ENCODE data around the gene DCAF6. TPM values are rescaled to one million over a fixed set of nuclear protein-coding genes. Genes with fewer than 3 reads are reported as not detected.
A peak's percentile ranks its signal among the peaks of the same experiment; 100 is the strongest.

The DCAF6 gene
- total RNA-seq, 1 experiment from 2014 or later = 20.4 TPM

- no peak for DNase-seq (ENCODE audit: low spot score)
These were observed 164.0 kb downstream of the DCAF6 start for GRCh38 chr1:168100315-168101002.

DNA sequence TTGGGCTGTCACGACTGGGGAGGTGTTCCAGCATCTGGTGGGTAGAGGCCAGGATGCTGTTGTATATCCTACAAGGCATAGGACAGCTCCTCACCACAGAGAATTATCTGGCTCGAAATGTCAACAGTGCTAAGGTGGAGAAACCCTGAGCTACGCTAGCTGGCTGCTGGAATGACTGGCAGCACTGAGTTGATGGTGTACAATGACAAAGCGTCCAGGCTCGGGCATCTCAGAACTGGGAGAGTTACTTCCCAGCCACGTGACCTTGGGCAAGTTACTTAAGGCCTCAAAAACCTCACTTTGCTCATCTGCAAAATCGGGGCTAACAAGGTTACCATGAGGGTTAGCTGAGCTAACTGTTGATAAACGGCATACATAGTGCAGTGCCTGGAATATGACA, 164.9 kb downstream of the DCAF6 start:
- no peak for DNase-seq (ENCODE audit: low spot score)

DNA sequence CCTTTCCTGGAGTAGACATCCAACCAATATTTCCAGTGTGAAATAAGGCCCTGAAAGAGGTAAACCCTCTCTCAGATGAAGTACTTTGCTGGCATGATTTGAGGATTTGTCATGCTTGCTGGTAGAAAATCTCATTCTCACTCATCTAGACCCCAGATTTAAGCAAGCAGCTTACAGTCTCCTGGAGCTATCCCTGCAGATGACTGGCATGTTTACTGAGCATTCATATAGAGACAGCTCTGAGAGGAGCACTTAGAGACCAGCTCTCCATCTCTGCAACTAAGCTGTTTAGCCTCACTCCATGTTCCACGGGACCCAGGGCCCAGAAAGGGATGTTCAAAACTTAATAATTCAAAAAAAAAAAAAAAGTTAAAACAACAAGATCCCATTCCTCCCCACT, 166.0 kb downstream of the DCAF6 start:
- DNase-seq (ENCODE audit: low spot score) = no peak

- no peak for DNase-seq (ENCODE audit: low spot score)
These were observed 168.1 kb downstream of the DCAF6 start for GRCh38 chr1:168104535-168104934.

DNA sequence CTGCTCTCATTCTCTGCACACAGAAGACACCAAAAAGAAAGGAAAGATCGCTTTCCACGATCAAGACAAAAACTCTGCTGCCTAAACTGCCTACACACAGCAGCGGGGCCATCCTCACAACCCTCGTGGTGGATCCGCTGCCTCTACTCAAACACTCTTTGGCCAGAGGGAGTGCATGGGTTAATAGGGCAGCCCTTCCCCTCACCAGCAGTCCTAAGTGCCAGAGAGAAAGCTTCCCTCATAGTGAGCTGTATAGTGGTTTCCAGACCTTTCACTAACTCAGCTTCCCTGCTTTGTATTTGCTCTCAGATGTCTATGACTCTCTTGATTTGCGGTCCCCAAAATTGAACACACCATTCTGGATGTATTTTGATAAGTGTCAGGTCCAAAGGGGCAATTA, 169.4 kb downstream of the DCAF6 start:
- DNase-seq (ENCODE audit: low spot score) = no peak

DNA sequence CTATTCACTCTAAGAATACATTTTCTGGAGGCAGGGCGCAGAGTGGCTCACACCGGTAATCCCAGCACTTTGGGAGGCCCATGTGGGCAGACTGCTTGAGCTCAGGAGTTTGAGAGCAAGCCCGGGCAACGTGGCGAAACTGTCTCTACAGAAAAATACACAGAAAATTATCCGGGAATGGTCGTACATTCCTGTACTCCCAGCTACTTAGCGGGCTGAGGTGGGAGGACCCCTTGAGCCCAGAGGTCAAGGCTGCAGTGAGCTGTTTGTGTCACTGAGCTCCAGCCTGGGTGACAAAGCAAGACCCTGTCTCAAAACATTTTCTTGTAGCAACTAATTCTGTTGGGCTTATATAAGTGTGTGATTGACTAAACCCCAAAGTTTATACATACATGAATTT, 169.8 kb downstream of the DCAF6 start:
- no peak for DNase-seq (ENCODE audit: low spot score)

GRCh38 chr1:168110896-168111545, 174.5 kb downstream of the DCAF6 start:
- no peak for DNase-seq (ENCODE audit: low spot score)

DNA sequence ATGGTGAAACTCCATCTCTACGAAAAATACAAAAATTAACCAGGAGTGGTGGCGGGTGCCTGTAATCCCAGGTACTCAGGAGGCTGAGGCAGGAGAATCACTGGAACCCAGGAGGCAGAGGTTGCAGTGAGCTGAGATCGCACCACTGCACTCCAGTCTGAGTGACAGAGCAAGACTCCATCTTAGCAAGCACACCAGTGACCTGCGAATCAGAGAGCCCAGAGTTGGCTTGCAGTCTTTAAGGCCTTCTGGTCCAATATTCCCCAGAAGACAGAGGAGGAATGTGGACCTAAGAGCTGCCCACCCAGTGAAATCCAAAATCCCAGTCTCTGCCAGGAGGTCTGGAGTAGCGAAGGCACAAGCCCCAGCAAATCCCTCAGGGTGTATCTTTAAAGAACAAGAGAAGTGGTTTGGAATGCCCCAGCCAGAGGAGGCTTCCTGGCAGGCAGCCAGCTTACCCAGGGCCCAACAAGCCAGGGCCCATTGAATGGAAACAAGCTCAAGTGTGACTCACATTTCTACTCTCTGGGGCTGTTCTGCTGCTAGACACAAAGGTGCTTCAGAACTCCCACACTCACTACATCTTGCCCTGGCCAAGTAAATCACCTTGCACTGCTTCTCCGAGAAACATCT, 176.3 kb downstream of the DCAF6 start:
- peak; percentile 26 for DNase-seq (ENCODE audit: low spot score)

DNA sequence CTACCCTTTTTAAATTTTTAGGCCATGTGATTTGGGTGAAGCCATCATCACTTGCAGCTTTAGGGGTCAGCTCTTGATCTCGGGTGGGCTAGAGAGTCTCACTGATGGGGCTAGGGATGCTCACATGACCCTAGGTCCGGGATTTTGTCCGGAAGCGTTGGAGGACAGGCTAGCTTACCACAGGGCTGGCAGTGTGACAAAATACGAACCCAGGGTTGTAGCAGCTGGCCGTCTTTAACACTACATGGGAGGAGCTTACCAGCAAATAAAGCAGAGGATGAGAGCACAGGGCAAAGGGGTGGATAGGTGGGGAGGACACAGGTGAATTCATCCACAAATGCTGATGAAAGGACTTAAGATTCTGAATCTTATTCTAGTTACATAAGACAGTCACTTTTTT, 178.4 kb downstream of the DCAF6 start:
- DNase-seq (ENCODE audit: low spot score) = no peak

DNA sequence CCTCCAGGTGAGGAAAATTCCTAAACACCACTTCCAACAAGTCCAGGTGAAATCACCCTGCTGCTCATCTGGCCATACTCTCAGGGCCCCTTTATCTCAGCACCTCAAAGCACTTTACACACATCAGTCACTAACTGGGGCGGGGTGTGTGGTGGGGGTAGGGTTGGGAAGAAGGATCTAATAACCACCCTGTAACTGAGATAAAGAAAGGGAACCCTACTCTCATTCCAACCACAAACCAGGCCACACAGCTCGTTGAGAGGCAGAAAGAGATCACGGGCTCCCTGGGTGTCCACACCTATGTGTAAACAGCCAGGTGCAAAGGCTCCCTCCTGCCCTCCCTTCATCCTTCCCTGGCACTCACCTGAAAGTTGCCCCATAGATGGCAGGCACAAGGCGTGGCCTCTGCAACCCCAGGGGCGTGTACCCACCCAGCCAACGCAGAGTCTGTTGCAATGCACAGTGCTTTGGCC, 179.9 kb downstream of the DCAF6 start:
- no peak for DNase-seq (ENCODE audit: low spot score)

DNA sequence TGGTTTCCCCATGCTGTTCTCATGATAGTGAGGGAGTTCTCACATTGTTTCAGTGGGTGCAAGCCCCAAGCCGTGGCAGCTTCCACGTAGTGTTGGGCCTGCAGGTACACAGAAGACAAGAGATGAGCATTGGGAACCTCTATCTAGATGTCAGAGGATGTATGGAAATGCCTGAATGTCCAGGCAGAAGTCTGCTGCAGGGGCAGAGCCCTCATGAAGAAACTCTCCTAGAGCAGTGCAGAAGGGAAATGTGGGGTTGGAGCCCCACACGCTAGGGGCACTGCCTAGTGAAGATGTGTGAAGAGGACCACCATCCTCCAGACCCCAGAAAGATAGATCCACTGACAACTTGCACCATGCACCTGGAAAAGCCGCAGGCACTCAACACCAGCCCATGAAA, 183.3 kb downstream of the DCAF6 start:
- no peak for DNase-seq (ENCODE audit: low spot score)

DNA sequence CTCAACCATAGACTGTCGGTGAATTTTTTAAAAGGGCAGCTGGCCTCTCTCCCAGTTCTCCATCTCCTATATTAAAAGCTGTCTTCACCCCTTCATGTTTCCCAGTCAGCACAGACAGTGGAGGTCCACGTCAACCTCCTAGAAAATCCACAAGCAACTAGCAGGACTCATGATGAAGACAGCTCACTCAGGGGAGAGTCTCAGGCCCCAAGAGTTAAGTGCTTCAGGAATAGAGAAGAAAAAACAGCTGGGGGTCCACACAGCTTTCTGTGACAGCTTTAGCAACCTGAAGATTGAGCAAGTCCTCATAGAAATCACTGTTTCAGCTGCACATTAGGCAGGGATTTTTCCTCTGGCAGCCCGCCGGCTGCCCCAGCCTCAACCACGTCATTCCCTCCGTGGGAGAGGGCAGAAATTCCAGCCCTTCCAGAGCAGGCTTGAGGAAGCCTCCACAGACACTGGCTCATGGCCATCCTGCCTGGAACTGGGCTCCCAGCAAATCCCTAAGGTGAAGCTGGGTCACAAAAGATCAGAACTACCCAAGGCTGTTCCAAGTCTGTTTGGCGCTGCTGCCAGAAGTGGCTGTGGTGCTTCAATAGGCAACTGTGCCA, 185.0 kb downstream of the DCAF6 start:
- no peak for DNase-seq (ENCODE audit: low spot score)

GRCh38 chr1:168125051-168125450, 188.6 kb downstream of the DCAF6 start:
- no peak for DNase-seq (ENCODE audit: low spot score)

Small RNA genes lying within 50 kb of the gene (small RNA-seq; reads per million reads assigned to genes)
- gene MIR1255B2 = not detected

Other genes starting within 250 kb of the DCAF6 start
- gene MPZL1, start 214.7 kb upstream of the DCAF6 start, total RNA-seq (2014; rRNA removed; shearing (Covaris generic)) = 42.3 and 55.1 TPM in 2 replicates
- gene ADCY10, start 22.5 kb upstream of the DCAF6 start, total RNA-seq (2014; rRNA removed; shearing (Covaris generic)) = not detected in 2 replicates
- gene MPC2, start 389 bp downstream of the DCAF6 start, total RNA-seq (2014; rRNA removed; shearing (Covaris generic)) = 52.3 and 57.7 TPM in 2 replicates
- 0.29 TPM in 1 of 2 replicates, not detected in the other for gene GPR161, start 200.2 kb downstream of the DCAF6 start, total RNA-seq (2014; rRNA removed; shearing (Covaris generic))
- gene TIPRL, start 242.3 kb downstream of the DCAF6 start, total RNA-seq (2014; rRNA removed; shearing (Covaris generic)) = 10.7 and 16.6 TPM in 2 replicates